HG03565 (cell line): Measurements from ENCODE around the gene RAB7A.
A peak's percentile ranks its signal among the peaks of the same experiment; 100 is the strongest.

ENCODE experiments used
- ATAC-seq: cut with Tn5 transposase; IDR thresholded peaks from one replicate; pipeline ENCODE4 v1.9.1; 2021; ENCODE audit warnings: mild to moderate bottlenecking, moderate library complexity; ENCODE audit not compliant: unreplicated experiment

Gene RAB7A

GRCh38 chr3:128786434-128787020 is 60.5 kb downstream of the RAB7A start:
- no peak for ATAC-seq

- ATAC-seq, result no peak
These were observed 61.6 kb downstream of the RAB7A start for GRCh38 chr3:128787256-128788253.

- ATAC-seq, result no peak
These were observed 62.4 kb downstream of the RAB7A start for GRCh38 chr3:128788268-128788869.

GRCh38 chr3:128794067-128794768 is 68.2 kb downstream of the RAB7A start:
- no peak for ATAC-seq

GRCh38 chr3:128794770-128795649 is 69.0 kb downstream of the RAB7A start:
- ATAC-seq, result peak; percentile 59

GRCh38 chr3:128799653-128800052 is 73.7 kb downstream of the RAB7A start:
- ATAC-seq, result no peak

GRCh38 chr3:128800241-128801187 is 74.5 kb downstream of the RAB7A start:
- no peak for ATAC-seq

GRCh38 chr3:128801779-128802380 is 75.9 kb downstream of the RAB7A start:
- ATAC-seq, result no peak

GRCh38 chr3:128803307-128803706 is 77.3 kb downstream of the RAB7A start:
- no peak for ATAC-seq

- ATAC-seq, result peak; percentile 84
These were observed 78.2 kb downstream of the RAB7A start for GRCh38 chr3:128804017-128804810.

- ATAC-seq, result no peak
These were observed 78.8 kb downstream of the RAB7A start for GRCh38 chr3:128804811-128805155.

- ATAC-seq, result no peak
These were observed 79.8 kb downstream of the RAB7A start for GRCh38 chr3:128805772-128806171.

GRCh38 chr3:128806588-128806987 is 80.6 kb downstream of the RAB7A start:
- no peak for ATAC-seq

- ATAC-seq, result no peak
These were observed 81.3 kb downstream of the RAB7A start for GRCh38 chr3:128807186-128807830.

- no peak for ATAC-seq
These were observed 82.7 kb downstream of the RAB7A start for GRCh38 chr3:128808672-128809071.

- no peak for ATAC-seq
These were observed 87.1 kb downstream of the RAB7A start for GRCh38 chr3:128813097-128813496.

GRCh38 chr3:128814060-128814459 is 88.1 kb downstream of the RAB7A start:
- ATAC-seq, result no peak
